ENCODE data around the gene TFF3. TPM values are rescaled to one million over a fixed set of nuclear protein-coding genes. Genes with fewer than 3 reads are reported as not detected.

The TFF3 gene
- total and polyA plus RNA-seq, 2 donors (not counting 1 experiment from before 2014, with no cell fraction given), result not detected

GRCh38 chr21:42314616-42315295 lies 453 bp downstream of the TFF3 start:
- Histone ChIP-seq H2AFZ (ENCODE audit: low read length) (no peak overlapping the region), H4K20me1 (ENCODE audit: control insufficient read depth, extremely low read depth, insufficient read depth, low read length) (no peaks in the 10 kb centered on the region), H3K27ac (ENCODE audit: insufficient read depth, low read length) (no peak overlapping the region), H3K9ac (ENCODE audit: insufficient read depth, low read length) (no peak overlapping the region), H3K4me2 (ENCODE audit: extremely low read depth, insufficient read depth, low read length) (no peak overlapping the region), H3K36me3 (ENCODE audit: control insufficient read depth, insufficient read depth, low read length) (no peaks in the 10 kb centered on the region), H3K9me3 (ENCODE audit: control insufficient read depth, insufficient read depth, low read depth, low read length) (no peaks in the 10 kb centered on the region), H3K4me3 (replicated peaks in 1 of 4; ENCODE audit: control extremely low read depth in 1 of 4, insufficient read depth in 1 of 4, low read depth in 3 of 4, low read length in 4 of 4) (no peak overlapping the region), H3K4me1 (ENCODE audit: control insufficient read depth, extremely low read depth, insufficient read depth, low read length) (no peaks in the 10 kb centered on the region), H3K79me2 (ENCODE audit: control insufficient read depth, insufficient read depth, low read length) (no peaks in the 10 kb centered on the region), H3K27me3 (ENCODE audit: control insufficient read depth, insufficient read depth, low read length) (no peaks in the 10 kb centered on the region)
- TF ChIP-seq EZH2 (IDR thresholded peaks at IDR 0.05; ENCODE audit: low read length, missing control alignments), result no peak
- TF ChIP-seq, protein P1, sequence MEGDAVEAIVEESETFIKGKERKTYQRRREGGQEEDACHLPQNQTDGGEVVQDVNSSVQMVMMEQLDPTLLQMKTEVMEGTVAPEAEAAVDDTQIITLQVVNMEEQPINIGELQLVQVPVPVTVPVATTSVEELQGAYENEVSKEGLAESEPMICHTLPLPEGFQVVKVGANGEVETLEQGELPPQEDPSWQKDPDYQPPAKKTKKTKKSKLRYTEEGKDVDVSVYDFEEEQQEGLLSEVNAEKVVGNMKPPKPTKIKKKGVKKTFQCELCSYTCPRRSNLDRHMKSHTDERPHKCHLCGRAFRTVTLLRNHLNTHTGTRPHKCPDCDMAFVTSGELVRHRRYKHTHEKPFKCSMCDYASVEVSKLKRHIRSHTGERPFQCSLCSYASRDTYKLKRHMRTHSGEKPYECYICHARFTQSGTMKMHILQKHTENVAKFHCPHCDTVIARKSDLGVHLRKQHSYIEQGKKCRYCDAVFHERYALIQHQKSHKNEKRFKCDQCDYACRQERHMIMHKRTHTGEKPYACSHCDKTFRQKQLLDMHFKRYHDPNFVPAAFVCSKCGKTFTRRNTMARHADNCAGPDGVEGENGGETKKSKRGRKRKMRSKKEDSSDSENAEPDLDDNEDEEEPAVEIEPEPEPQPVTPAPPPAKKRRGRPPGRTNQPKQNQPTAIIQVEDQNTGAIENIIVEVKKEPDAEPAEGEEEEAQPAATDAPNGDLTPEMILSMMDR (conservative IDR thresholded peaks at IDR 0.05 in 1 of 2, IDR thresholded peaks at IDR 0.05 in 1 of 2; ENCODE audit: low read depth in 1 of 2, low read length in 2 of 2), result no peak
- DNase-seq (ENCODE audit: low read depth in 2 of 2), result no peak

GRCh38 chr21:42313501-42313969 lies 1.7 kb downstream of the TFF3 start:
- no peak overlapping the region for H3K9ac ChIP-seq (ENCODE audit: insufficient read depth, low read length)
- no peak overlapping the region for H2AFZ ChIP-seq (ENCODE audit: low read length)
- H3K4me1 ChIP-seq (ENCODE audit: control insufficient read depth, extremely low read depth, insufficient read depth, low read length), result no peaks in the 10 kb centered on the region
- H3K79me2 ChIP-seq (ENCODE audit: control insufficient read depth, insufficient read depth, low read length), result no peaks in the 10 kb centered on the region
- no peak for TF ChIP-seq EZH2 (IDR thresholded peaks at IDR 0.05; ENCODE audit: low read length, missing control alignments)
- TF ChIP-seq, protein P1 (conservative IDR thresholded peaks at IDR 0.05 in 1 of 2, IDR thresholded peaks at IDR 0.05 in 1 of 2; ENCODE audit: low read depth in 1 of 2, low read length in 2 of 2), result no peak
- no peaks in the 10 kb centered on the region for H3K36me3 ChIP-seq (ENCODE audit: control insufficient read depth, insufficient read depth, low read length)
- no peaks in the 10 kb centered on the region for H4K20me1 ChIP-seq (ENCODE audit: control insufficient read depth, extremely low read depth, insufficient read depth, low read length)
- H3K9me3 ChIP-seq (ENCODE audit: control insufficient read depth, insufficient read depth, low read depth, low read length), result no peaks in the 10 kb centered on the region
- no peak for DNase-seq (ENCODE audit: low read depth in 2 of 2)
- H3K4me2 ChIP-seq (ENCODE audit: extremely low read depth, insufficient read depth, low read length), result no peak overlapping the region
- no peak overlapping the region for H3K27ac ChIP-seq (ENCODE audit: insufficient read depth, low read length)
- no peak overlapping the region for H3K4me3 ChIP-seq (replicated peaks in 1 of 4; ENCODE audit: control extremely low read depth in 1 of 4, insufficient read depth in 1 of 4, low read depth in 3 of 4, low read length in 4 of 4)
- no peaks in the 10 kb centered on the region for H3K27me3 ChIP-seq (ENCODE audit: control insufficient read depth, insufficient read depth, low read length)

- no peaks in the 10 kb centered on the region for H3K4me1 ChIP-seq (ENCODE audit: control insufficient read depth, extremely low read depth, insufficient read depth, low read length)
- no peak for DNase-seq (ENCODE audit: low read depth in 2 of 2)
- no peak overlapping the region for H3K4me2 ChIP-seq (ENCODE audit: extremely low read depth, insufficient read depth, low read length)
- H3K9ac ChIP-seq (ENCODE audit: insufficient read depth, low read length), result no peak overlapping the region
- no peak overlapping the region for H3K27ac ChIP-seq (ENCODE audit: insufficient read depth, low read length)
- no peak overlapping the region for H2AFZ ChIP-seq (ENCODE audit: low read length)
- TF ChIP-seq EZH2 (IDR thresholded peaks at IDR 0.05; ENCODE audit: low read length, missing control alignments), result no peak
- TF ChIP-seq, protein P1 (conservative IDR thresholded peaks at IDR 0.05 in 1 of 2, IDR thresholded peaks at IDR 0.05 in 1 of 2; ENCODE audit: low read depth in 1 of 2, low read length in 2 of 2), result no peak
- no peaks in the 10 kb centered on the region for H4K20me1 ChIP-seq (ENCODE audit: control insufficient read depth, extremely low read depth, insufficient read depth, low read length)
- H3K79me2 ChIP-seq (ENCODE audit: control insufficient read depth, insufficient read depth, low read length), result no peaks in the 10 kb centered on the region
- H3K27me3 ChIP-seq (ENCODE audit: control insufficient read depth, insufficient read depth, low read length), result no peaks in the 10 kb centered on the region
- H3K36me3 ChIP-seq (ENCODE audit: control insufficient read depth, insufficient read depth, low read length), result no peaks in the 10 kb centered on the region
- H3K4me3 ChIP-seq (replicated peaks in 1 of 4; ENCODE audit: control extremely low read depth in 1 of 4, insufficient read depth in 1 of 4, low read depth in 3 of 4, low read length in 4 of 4), result no peak overlapping the region
- no peaks in the 10 kb centered on the region for H3K9me3 ChIP-seq (ENCODE audit: control insufficient read depth, insufficient read depth, low read depth, low read length)
Measured at GRCh38 chr21:42312626-42313104, 2.5 kb downstream of the TFF3 start.
